NB4 (cell line): ENCODE results near the gene CDHR3.

ENCODE experiments used
- TF ChIP-seq, protein P1 (sequence below): IDR thresholded peaks from 2 replicates; pipeline ENCODE4 v1.6.1; 2011; ENCODE audit warnings: low read depth, low read length
- TF ChIP-seq, protein P2 (sequence below): IDR thresholded peaks from one replicate; pipeline ENCODE4 v1.5.1; 2012; ENCODE audit warnings: low read depth, low read length

- TF ChIP-seq, protein P1, sequence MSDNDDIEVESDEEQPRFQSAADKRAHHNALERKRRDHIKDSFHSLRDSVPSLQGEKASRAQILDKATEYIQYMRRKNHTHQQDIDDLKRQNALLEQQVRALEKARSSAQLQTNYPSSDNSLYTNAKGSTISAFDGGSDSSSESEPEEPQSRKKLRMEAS: no peak
- TF ChIP-seq, protein P2, sequence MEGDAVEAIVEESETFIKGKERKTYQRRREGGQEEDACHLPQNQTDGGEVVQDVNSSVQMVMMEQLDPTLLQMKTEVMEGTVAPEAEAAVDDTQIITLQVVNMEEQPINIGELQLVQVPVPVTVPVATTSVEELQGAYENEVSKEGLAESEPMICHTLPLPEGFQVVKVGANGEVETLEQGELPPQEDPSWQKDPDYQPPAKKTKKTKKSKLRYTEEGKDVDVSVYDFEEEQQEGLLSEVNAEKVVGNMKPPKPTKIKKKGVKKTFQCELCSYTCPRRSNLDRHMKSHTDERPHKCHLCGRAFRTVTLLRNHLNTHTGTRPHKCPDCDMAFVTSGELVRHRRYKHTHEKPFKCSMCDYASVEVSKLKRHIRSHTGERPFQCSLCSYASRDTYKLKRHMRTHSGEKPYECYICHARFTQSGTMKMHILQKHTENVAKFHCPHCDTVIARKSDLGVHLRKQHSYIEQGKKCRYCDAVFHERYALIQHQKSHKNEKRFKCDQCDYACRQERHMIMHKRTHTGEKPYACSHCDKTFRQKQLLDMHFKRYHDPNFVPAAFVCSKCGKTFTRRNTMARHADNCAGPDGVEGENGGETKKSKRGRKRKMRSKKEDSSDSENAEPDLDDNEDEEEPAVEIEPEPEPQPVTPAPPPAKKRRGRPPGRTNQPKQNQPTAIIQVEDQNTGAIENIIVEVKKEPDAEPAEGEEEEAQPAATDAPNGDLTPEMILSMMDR: no peak
These were observed 30.1 kb upstream of the CDHR3 start for GRCh38 chr7:105932835-105933477.
